A172 (cell line): ENCODE measurements around the gene CD247. TPM values are rescaled to one million over a fixed set of nuclear protein-coding genes. Genes with fewer than 3 reads are reported as not detected.

Source experiments
- DNase-seq: peaks from one replicate; pipeline ENCODE4 v3.0.0-alpha.2; 2015; ENCODE audit warnings: low spot score
- total RNA-seq: library from RNA; depleted of rRNA; stranded (reverse); fragments of >200 nt; shearing (Covaris generic); gene quantifications from 2 replicates; pipeline ENCODE4 v1.2.3, GENCODE V29; 2014

The CD247 gene
- total RNA-seq, 1 experiment from 2014 or later = not detected

DNA sequence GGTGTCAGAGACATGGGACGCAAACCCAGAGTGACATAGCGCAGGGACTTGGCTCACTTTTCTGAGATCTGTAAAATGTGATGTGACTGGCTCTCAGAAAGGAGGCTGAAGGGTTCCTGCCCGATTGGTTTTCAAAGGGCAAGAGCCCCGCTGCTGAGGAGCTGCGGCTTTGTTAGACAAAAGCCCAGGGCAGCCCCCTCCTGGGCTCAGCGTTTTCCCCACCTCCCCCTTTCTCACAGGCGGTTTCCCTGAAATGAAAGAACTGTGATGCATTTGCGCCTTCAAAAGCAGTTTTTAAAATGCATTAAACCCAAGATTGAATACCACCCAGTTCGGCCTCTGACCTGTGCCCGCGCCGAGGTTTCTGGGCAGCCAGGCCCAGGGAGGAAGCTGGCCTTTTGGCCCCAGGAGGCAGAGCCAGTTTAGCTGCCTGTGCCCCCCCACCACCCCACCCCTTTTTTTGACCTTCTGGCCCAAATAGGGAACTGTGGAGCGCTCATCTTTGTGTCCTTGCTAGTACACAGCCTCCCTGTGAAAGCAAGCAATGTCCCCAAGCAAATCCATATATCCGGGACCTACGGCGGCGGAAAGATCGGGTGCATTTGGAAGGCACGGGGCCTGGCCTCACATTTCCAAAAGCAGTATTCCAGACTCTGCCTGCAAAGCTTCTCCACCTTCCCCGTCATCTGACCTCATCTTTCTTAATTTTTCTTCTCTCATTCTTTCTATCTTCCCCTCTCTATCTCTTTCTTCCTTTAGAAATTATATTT lies 28.6 kb downstream of the CD247 start:
- no peak for DNase-seq

DNA sequence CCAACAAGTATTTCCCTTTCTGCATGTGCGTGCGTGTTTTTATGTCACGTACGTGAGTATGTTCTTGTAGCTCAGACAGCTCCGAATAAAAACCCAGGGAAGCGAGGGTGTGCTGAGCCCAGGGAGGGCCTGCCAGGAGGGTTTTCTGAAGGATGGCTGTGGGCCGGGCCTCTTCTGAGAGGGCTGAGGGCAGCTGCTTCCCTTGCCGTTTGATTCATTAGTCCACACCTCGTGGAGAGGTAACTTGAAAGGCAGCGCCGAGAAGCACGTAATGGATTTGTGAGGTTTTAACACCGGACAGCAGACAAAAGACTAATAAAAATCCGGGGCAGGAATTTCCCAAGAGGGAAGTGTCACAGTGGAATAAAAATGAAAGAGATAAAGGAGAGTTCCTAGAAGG lies 29.5 kb downstream of the CD247 start:
- DNase-seq = no peak

DNA sequence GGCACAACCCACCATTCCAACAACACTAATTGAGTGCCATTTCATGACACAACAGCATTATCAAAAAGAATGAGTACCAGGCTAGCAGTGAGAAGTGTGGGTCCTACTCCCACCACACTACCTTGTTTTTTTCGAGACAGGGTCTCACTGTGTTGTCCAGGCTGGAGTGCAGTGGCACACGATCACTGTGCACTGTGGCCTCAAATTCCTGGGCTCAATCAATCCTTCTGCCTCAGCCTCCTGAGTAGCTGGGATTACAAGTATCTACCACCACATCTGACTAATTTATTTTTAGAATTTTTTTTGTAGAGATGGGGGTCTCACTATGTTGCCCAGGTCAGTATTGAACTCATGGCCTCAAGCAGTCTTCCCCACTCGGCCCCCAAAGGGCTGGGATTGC lies 30.7 kb downstream of the CD247 start:
- no peak for DNase-seq

DNA sequence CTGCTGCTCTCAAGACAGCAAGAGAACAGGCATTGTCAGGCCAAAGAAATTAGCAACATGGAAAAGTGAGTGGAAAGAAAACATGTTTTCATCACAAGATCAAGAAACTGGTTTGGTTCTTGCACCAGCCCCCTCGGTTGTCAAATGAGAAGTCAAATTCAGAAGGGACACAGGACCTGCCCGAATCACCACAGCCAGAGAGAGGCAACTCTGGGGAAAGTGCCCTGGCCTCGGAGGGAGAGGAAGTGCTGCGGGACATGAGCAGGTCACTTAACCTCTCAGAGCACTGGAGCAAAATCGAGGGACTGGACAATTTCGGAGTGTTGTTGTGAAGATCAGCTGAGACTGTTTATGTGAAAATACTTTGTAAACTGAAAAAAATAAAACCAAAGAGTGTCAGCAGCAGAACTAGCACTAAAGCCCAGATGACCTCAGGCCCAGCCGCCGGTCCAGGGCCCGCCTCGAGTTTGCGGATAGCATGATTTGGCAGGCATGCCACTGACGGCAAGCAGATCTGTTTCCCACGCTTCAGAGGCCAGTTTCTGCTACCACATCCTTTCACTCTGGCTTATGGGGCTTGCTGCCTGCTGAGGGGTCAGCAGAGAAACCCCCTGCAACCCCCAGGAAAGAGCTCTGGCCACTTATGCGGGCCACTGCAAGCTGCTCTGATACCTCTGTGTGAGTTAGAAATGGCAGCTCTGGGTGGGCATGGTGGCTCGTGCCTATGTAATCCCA lies 32.1 kb downstream of the CD247 start:
- DNase-seq = no peak

DNA sequence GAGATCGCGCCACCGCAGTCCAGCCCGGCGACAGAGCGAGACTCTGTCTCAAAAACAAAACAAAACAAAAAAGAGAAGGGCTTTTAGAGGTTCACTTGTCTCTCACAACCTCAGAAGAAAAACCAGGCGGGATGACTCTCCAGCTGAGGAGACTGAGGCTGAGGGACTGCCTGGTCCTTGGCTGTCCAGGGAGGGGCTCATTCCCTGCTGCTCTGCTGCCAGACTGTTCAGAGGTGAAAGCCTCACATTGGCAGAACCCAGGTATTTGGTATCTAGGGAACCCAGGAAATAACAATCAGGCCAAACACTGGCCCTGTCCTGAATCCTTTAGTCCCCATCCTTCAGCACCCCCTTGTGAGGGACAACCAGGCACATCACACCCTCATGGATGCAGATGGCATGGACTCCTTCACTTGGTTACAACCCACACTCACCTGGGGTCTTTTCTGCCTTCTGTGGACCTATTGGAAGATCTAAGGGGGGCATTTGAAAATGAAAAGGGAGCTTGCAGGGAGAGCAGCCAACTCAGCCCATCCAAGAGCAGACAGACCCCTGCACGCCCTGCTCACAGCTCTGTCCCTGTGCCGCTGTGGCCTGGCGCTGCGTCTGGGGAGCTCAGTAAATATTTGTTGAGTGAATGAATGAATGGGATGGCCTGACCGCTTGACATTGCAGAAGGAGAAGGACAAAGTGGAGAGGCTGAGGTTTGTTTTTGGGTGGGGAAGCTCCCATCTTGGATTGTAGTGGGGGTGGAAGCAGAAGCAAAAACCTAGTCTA lies 33.4 kb downstream of the CD247 start:
- no peak for DNase-seq

DNA sequence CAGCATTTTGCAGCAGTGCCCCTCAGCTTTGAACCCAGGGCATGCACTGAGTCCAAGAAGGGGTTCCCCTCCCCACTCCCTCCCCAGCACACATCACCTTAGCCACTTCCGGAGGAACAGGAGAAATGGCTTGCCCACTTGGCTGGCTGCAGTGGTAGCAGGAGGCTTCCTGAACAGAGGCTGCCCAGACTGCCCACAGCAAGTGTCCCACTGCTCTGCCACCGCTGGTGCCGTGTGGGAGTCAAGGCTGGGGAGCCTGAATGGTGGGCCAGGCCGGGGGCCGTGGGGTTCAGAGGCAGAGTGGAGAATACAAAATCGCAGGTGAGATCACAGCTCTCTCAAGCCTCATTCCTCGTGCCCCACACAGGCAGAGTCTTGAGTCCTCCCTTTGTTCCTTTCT lies 34.5 kb downstream of the CD247 start:
- DNase-seq = no peak

DNA sequence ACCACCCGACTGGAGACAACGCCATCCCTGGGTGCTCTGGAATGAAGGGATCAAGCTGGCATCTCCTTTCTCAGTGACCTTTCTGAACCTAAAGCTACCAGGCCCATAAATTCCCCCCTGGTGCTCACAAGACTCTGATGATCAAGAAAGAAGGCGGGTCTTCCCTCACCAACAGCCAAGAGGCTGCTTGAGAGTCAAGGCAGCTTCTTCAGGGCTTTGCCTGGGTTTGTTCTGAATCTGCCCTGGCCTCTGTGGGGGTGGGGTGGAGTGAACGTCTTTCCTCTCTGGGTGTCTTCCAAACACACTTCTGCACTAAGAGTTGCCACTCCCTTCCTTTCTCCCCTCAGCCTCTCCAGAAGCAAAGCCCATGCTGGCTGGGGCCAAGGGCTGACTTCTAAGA lies 36.1 kb downstream of the CD247 start:
- no peak for DNase-seq

DNA sequence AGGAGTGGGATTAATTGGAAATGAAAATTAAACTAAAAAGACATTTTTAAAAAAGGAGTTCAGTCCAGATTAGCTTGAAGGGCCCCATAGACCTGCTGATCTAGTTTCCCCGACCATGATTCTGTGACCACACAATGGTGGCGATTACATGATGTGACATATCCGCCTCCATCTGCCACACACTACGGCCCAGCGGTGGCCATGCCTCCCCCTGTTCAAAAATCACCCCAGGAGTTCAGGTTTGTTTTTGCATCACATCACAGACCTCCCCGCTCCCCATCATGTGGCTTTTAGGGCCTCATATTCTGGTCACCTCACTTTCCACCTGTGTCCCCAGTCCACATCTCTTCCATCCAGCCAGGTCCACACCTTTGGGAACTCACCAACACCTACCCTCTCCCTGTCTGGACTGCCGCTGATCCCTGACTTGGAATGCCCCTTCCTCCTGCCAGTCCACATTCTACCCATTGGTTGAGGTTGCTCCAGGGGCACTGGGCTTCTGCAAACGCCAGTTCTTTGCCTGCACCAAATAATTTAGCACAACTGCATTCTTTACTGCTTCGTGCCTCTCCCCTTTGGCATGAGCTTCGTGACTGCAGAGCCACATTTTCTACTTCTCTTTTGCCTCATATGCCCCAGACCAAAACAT lies 38.9 kb downstream of the CD247 start:
- no peak for DNase-seq

DNA sequence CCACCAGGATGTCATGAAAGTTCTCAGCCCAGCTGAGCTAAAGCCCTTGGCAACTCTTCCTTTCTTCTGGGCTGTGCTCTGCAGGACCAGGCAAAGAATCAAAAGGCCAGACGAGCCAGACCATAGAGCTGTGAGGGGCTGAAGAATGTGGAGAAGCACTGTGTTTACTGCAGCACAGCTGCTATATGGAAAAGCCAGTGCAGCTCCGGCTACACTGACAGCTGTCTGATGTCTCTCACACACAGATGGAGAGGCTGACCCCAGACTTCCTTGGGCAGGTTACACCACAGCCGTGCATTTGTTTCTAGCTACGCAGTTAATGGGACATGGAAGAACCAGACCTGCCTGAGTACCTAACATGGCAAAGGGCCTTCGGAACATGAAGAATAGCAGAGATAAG lies 40.3 kb downstream of the CD247 start:
- DNase-seq = no peak

DNA sequence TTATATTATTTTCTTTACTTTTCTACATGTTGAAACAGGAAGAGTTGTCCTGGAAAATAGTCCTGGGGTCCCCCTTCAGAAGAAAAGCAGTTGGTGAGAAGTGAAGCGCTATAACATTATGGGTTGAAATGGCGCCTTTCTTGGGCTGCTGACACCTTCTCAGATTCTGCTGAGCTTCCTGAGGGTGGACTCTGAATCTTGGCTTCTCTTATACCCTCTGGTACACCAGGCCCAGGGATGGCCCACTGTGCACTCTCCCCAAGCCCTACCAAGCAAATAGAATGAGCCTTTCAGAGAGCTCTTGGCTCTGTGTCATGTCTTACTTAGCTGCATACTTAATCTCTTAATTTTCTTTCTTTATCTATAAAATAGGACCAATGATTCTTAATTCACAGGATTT lies 42.3 kb downstream of the CD247 start:
- DNase-seq = no peak

DNA sequence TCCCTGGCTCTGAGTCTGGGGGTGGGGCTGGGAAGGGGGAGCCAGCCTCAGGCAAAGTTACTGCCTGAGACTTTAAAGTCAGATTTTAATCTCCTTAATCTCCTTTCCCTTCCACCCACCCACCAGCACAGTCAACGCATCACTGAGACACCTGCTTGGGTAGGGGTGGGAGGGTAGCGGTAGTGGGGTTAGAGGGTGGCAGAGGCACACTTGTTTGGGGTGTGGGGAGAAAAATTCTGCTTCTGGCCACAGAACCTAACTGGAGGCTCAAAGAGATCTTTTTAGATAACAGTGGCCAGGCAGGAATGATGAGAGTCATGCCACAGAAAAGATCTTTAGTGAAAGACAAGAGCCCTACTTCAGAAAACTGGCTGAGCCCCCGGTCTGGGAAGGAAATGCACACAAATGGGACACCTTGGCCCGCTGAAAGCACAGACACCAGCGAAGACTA lies 44.1 kb downstream of the CD247 start:
- DNase-seq = no peak

DNA sequence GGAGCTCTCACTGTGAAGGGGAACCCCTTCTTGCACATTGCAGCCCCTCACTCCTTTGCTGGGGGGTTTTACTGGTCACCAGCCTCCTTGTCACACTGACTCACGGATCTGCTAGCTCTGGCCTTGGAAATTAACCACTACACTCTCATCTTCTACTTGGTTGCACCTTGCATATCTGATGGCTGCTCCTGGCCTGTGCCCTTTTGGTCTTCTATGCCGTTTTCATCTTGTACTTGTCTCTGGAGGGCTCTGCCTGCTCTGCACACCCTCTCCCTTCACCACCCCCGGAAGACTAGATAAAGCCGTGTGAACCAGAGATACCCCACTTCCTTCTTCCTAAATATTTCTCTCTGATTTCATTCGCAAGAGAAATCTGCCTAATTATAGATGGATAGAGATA lies 44.6 kb downstream of the CD247 start:
- DNase-seq = no peak

DNA sequence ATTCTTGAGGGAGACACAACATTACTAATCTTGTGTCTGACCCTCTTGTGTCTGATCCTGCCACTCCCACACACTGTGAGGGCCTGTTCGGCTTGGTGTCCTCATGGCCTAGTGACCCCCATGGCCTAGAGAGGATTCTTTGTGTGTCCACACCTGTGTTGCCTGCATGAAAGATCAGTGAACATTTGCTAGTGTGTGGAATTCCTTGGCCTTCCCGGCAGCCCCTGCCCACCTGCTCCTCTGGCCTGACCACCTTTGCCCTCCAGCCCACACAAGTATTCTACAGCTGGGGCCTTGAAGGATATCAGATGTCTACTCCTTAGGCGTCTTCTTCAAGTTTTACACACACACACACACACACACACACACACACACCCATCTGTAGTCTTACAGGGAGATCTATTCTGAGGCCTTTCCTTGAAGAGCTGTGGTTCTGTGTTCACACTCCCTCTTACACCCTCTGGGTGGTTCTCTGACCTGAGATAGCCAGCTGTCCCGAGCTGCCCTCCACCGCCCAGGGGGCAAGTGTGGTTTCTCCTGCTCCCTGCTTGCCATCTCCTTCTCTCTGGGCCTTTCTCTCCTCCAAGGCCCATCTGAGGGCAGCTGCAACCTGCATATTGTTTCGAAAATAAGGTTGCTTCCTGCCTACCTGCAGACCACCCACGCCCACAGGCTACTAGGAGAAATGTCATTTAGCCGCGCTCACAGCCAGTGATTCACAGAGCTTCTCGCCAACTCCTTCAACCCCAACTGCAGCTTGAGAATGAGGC lies 45.4 kb downstream of the CD247 start:
- no peak for DNase-seq

DNA sequence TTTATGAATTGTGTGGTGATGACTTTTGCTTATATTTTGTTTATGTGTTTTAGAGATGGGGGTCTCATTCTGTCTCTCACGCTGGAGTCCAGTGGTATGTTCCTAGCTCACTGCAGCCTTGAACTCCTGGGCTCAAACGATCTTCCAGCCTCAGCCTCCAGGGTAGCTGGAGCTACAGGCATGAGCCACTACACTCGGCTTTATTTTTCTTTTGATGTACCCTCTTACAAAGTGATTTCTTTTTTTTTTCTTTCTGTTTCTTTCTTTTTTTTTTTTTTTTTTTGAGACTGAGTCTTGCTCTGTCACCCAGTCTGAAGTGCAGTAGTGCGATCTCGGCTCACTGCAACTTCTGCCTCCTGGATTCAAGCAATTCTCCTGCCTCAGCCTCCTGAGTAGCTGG lies 46.8 kb downstream of the CD247 start:
- no peak for DNase-seq

DNA sequence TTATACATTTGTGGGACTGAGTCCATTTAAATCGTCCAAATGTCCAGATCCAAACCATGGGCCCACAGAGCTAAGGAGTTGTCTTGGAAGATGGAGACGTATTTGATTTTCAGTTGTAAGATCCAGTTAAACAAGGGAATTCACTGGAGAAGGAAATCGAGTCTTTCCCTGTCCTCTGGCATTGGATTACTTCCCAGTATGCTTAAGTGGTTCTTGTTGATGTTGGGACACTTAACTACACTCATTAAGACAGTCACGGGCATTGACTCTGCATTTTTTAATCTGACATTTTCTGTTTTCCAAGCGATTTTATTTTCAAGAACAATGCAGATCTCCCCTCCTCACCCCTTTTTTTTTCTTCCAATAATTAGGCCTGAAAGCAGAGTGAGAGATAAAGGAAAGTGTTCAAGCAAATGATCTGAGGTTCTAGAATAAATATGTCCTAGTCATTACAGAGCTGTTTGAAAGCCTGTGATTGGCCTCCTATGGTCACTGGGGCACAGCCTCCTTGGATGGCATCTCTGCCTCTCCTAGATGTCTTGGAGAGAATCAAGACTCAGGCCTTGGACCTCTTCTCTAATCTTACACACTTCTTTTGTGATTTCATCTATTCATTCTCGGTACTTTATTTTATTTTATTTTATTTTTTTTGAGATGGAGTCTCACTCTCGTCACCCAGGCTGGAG lies 48.9 kb downstream of the CD247 start:
- no peak for DNase-seq

DNA sequence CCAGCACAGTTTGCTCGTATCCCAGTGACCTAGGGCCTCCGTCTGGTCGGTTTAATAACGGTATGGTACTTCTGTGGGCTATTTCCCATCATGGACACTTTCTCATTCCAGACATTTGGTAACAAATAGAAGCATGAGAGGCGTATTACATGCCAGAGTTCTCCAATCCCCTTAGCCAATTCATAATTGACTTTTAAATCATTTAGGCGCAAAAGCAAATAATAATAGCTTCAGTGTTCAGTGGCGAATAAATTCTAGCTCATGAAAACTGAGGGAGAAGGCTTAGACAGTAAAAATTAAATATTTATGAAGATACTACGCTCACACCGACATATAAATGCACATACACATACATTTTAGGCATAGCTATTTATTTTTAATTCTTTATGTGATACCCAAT lies 50.6 kb downstream of the CD247 start:
- no peak for DNase-seq

DNA sequence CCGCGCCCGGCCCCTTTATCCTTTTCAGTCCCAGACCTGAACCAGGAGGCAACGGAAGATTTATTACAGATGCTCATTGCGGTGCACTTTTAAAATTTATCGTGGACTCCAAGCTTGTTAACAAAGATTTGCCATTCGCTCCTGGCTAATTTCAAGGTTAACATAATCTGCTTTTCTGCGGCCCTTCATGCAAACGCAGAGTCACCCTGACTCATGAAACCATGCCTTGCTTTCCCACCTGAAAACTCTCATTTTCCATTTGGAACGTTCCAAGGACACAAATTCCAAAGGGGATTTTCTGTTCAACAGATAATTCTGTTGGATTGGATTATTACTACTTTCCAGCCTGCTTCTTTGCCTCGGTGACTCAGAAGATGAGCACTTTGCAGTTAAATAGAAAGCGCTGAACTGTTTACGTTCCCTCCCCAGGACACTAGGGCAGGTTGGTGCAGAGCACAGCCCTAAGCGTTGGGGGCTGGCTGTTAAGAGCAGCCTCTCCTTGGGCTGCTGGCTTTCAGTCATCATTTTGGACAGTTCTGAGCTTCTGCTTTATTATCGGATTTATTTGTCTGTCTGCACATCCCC lies 51.1 kb downstream of the CD247 start:
- peak; percentile 22 for DNase-seq

DNA sequence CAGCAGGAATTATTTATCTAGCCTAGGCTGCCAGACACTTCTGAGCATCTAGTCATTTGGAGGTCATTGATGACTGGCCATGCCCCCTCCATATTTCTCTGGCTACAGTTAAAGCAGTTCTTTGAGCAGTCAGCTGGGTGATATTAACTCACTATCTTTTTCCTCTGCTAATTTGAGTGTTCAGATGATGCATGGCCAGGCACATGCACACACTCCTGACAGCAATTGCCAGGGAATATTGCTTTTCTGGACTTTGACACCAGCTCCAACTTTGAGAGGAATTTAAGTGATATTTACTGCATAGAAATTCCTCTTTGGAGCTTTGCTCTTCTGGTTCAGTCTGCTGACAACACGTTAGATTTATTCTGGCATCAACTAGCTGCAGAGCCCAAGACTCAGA lies 52.6 kb downstream of the CD247 start:
- DNase-seq = no peak

DNA sequence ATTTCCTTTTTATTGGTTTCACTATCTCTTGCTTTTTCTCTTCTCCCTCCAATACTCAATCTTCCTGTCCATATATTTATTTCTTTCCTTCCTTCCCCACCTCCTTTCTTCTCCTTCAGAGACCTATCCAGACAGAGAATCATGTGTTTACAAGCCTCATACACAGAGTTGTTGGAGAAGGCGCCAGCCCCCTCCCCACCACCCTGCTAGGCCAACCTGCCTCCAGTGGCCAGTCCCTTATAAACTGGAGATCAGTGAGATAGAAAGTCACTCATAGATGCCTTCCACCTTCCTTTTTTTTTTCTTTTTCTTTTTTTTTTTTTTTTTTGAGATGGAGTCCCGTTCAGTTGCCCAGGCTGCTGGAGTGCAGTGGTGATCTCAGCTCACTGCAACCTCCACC lies 53.3 kb downstream of the CD247 start:
- no peak for DNase-seq

DNA sequence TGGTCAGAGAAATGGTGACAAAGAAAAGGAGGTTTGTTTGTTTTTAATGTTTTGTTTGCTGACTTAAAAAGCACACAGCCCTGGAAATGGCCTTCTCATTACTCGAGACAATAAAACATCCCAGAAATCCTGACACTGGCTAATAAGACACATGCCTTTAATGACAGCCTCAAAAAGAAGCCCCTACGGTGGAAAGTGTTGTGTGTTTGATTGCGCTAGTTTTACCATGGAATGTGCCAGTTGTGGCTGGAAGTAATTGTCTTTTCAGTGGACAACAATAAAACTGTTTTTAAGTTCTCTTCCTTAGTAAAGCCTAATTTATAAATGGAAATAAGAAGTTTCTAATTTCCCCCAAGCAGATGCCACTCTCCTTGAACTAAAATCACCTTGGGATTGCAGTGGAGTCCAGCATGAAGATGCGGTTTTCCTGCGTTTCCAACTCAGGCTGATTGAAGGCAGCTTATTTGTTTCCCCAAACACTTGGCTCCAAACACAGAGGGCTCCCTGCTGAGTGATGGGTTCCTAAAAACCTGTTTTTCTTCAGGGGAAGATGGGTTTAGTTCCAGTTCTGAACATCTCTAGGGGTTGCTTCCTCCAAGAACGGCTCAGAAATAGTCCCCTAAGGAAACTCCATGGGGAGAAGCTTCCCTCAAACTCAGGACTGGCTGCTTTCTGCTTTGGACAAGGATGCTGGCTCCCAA lies 54.3 kb downstream of the CD247 start:
- DNase-seq = no peak
